Gastrocnemius medialis (tissue), 4 donors: ENCODE results near the gene C4BPB.

Experiments
- POLR2A ChIP-seq, 2 donors: fragments of 450-650 bp; IDR thresholded peaks; one replicate each; pipeline ENCODE4 v1.6.1; 2017; ENCODE audit warnings: antibody characterized with exemption in 2 of 2, mild to moderate bottlenecking in 2 of 2, moderate library complexity in 2 of 2
- TF ChIP-seq, protein P1 (sequence below), 5 experiments: fragments of 450-650 bp in 3 of 5; fragments of 200-600 bp in 2 of 5; sonication (generic) in 2 of 5; IDR thresholded peaks in 4 of 5; conservative IDR thresholded peaks in 1 of 5; 1 replicate in 4 of 5; 2 replicates in 1 of 5; pipeline ENCODE4 v1.5.1; 2016 to 2019; ENCODE audit warnings: antibody characterized with exemption in 5 of 5, mild to moderate bottlenecking in 3 of 5, moderate library complexity in 3 of 5

DNA sequence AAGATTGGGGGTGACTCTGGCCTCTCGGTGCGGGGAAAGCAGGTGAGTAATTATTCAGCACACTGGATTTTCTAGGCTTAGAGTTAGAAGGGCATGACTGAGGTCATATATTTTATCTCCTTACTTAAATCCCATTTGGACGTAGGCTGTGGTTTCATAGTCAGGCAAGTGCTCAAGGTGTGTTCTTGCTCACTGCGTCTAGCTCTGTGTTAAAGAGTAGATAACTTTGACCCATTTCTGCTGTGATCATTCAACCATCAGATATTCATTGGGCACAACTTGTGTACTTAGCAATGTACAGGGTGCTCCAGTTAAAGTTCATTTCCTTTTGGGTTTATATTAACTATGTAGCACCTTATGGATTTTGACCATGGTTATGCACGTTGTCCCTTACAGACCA, 21.0 kb upstream of the C4BPB start:
- no peak for TF ChIP-seq POLR2A (IDR thresholded peaks at IDR 0.05)
- TF ChIP-seq, protein P1, sequence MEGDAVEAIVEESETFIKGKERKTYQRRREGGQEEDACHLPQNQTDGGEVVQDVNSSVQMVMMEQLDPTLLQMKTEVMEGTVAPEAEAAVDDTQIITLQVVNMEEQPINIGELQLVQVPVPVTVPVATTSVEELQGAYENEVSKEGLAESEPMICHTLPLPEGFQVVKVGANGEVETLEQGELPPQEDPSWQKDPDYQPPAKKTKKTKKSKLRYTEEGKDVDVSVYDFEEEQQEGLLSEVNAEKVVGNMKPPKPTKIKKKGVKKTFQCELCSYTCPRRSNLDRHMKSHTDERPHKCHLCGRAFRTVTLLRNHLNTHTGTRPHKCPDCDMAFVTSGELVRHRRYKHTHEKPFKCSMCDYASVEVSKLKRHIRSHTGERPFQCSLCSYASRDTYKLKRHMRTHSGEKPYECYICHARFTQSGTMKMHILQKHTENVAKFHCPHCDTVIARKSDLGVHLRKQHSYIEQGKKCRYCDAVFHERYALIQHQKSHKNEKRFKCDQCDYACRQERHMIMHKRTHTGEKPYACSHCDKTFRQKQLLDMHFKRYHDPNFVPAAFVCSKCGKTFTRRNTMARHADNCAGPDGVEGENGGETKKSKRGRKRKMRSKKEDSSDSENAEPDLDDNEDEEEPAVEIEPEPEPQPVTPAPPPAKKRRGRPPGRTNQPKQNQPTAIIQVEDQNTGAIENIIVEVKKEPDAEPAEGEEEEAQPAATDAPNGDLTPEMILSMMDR (IDR thresholded peaks at IDR 0.05 in 4 of 5, conservative IDR thresholded peaks at IDR 0.05 in 1 of 5): no peak
